K562 (cell line): ENCODE data around the gene ICAM3. TPM values are rescaled to one million over a fixed set of nuclear protein-coding genes. Genes with fewer than 3 reads are reported as not detected.

ENCODE experiments used
- AFF1 ChIP-seq, 2 experiments: fragments of 450-650 bp; IDR thresholded peaks; 2 replicates each; pipeline ENCODE4 v1.6.1; 2018; ENCODE audit warnings: mild to moderate bottlenecking in 2 of 2, low read depth in 1 of 2; ENCODE audit not compliant: partially characterized antibody in 2 of 2
- FOXJ3 ChIP-seq: sonication (generic); formaldehyde crosslinking; IDR thresholded peaks from 2 replicates; pipeline ENCODE4 v1.4.0; 2020; ENCODE audit warnings: mild to moderate bottlenecking, missing genetic modification reagents
- KLF16 ChIP-seq: IDR thresholded peaks from 2 replicates; pipeline ENCODE4 v1.6.1; 2016; ENCODE audit warnings: antibody characterized with exemption
- NR2C2 ChIP-seq, 2 experiments: fragments of 200-800 bp in 1 of 2; sonication (Bioruptor generic) in 1 of 2; sonication (generic) in 1 of 2; formaldehyde crosslinking in 1 of 2; IDR thresholded peaks; 2 replicates each; pipeline versions ENCODE4 v1.6.1 to v1.8.0; 2016 to 2022; ENCODE audit warnings: mild to moderate bottlenecking in 1 of 2, missing compliant biosample characterization in 1 of 2, missing genetic modification characterization in 1 of 2, missing genetic modification reagents in 1 of 2
- PREB ChIP-seq: sonication (generic); formaldehyde crosslinking; IDR thresholded peaks from 2 replicates; pipeline ENCODE4 v1.8.1; 2023; ENCODE audit warnings: mild to moderate bottlenecking, missing genetic modification reagents
- SAFB2 ChIP-seq: fragments of 200-400 bp; formaldehyde crosslinking; IDR thresholded peaks from 2 replicates; pipeline ENCODE4 v1.6.1; 2018; ENCODE audit warnings: borderline replicate concordance, low read length, low read depth, moderate library complexity; ENCODE audit not compliant: severe bottlenecking
- SAP30 ChIP-seq: fragments of 200-600 bp; sonication (generic); IDR thresholded peaks from 2 replicates; pipeline ENCODE4 v1.6.1; 2012; ENCODE audit warnings: borderline replicate concordance, low read depth, mild to moderate bottlenecking, moderate library complexity, low read length, control low read depth, inconsistent platforms; ENCODE audit not compliant: insufficient read depth, poor library complexity, severe bottlenecking
- TEAD1 ChIP-seq, 2 experiments: fragments of 450-650 bp in 1 of 2; sonication (generic) in 1 of 2; formaldehyde crosslinking; IDR thresholded peaks; 2 replicates each; pipeline versions ENCODE4 v1.4.0 to v1.8.0; 2020 to 2022; ENCODE audit warnings: mild to moderate bottlenecking in 2 of 2, missing genetic modification reagents in 1 of 2
- TOE1 ChIP-seq, 2 experiments: fragments of 450-650 bp in 1 of 2; sonication (generic) in 1 of 2; formaldehyde crosslinking in 1 of 2; IDR thresholded peaks; 2 replicates each; pipeline versions ENCODE4 v1.7.1 to v1.8.0; 2016 to 2022; ENCODE audit warnings: borderline replicate concordance in 2 of 2, mild to moderate bottlenecking in 2 of 2, antibody characterized with exemption in 1 of 2, inconsistent platforms in 1 of 2, low read depth in 1 of 2, missing genetic modification reagents in 1 of 2, moderate library complexity in 1 of 2
- ZBTB9 ChIP-seq: fragments of 450-650 bp; formaldehyde crosslinking; IDR thresholded peaks from 2 replicates; pipeline ENCODE4 v1.4.0; 2020; ENCODE audit warnings: mild to moderate bottlenecking, moderate library complexity
- ZNF324 ChIP-seq: fragments of 250-450 bp; sonication (Bioruptor Pico); IDR thresholded peaks from 2 replicates; pipeline ENCODE4 v1.4.0; 2020; ENCODE audit warnings: mild to moderate bottlenecking
- ZNF449 ChIP-seq: fragments of 250-450 bp; sonication (Bioruptor Pico); IDR thresholded peaks from 2 replicates; pipeline ENCODE4 v1.8.0; 2022; ENCODE audit warnings: moderate library complexity, mild to moderate bottlenecking, inconsistent platforms
- ZNF512 ChIP-seq: IDR thresholded peaks from 2 replicates; pipeline ENCODE4 v1.6.1; 2016; ENCODE audit warnings: missing genetic modification characterization, missing compliant biosample characterization
- ZNF589 ChIP-seq: fragments of 200-800 bp; sonication (Bioruptor generic); IDR thresholded peaks from 2 replicates; pipeline ENCODE4 v1.6.1; 2016; ENCODE audit warnings: low read depth, missing genetic modification characterization, missing compliant biosample characterization
- polyA plus RNA-seq, 8 experiments: library from polyadenylated mRNA; depleted of rRNA in 4 of 8; stranded (reverse) in 5 of 8; unstranded in 3 of 8; fragments of >200 nt; fragmentation: Nextera tagmentation in 2 of 8; fragmentation: Illumina TruSeq in 1 of 8; extraction: Ambion mirVana in 2 of 8; extraction: Trizol in 1 of 8; gene quantifications; 2 replicates each; pipeline versions ENCODE4 v1.2.1 to v1.2.3, GENCODE V29; 2011 to 2014; ENCODE audit warnings: inconsistent platforms in 1 of 8, missing spikeins in 1 of 8
- total RNA-seq, 7 experiments: library from RNA; depleted of rRNA in 6 of 7; stranded (reverse); fragments of >200 nt in 6 of 7; fragmentation: Illumina TruSeq in 2 of 7; extraction: Trizol in 2 of 7; gene quantifications; 2 replicates each; pipeline versions ENCODE4 v1.2.1 to v1.2.3, GENCODE V29; 2011 to 2021; ENCODE audit warnings: low replicate concordance in 1 of 7

ICAM3 gene
- total and polyA plus RNA-seq, 9 of the 15 experiments (the other 6 are each of a cell fraction or from before 2014, with no cell fraction given): 6.5 to 39.5 (median 24.2) TPM

- peak in 1 of 2 experiments; percentile 64 for TF ChIP-seq AFF1 (IDR thresholded peaks at IDR 0.05; ENCODE audit: low read depth in 1 of 2, partially characterized antibody in 2 of 2)
- peak; percentile 87 for TF ChIP-seq SAP30
- TF ChIP-seq SAFB2: no peak
- TF ChIP-seq NR2C2 (CRISPR knock-in tag; IDR thresholded peaks at IDR 0.05): peak; percentile 74; the same call in 1 of the 2 replicates
- TF ChIP-seq NR2C2 (tag; IDR thresholded peaks at IDR 0.05): no peak
- no peak for TF ChIP-seq FOXJ3 (CRISPR knock-in tag)
- TF ChIP-seq ZNF324 (CRISPR knock-in tag): no peak
- no peak for TF ChIP-seq ZNF449 (CRISPR knock-in tag)
- no peak for TF ChIP-seq PREB
- TF ChIP-seq ZNF589 (CRISPR knock-in tag): no peak
- no peak for TF ChIP-seq ZNF512 (tag)
- no peak for TF ChIP-seq KLF16
- TF ChIP-seq TEAD1 (CRISPR knock-in tag; IDR thresholded peaks at IDR 0.05): peak in 1 of 2 experiments; percentile 65; a peak in 1 of 4 replicates
- peak; percentile 86 for TF ChIP-seq TOE1 (IDR thresholded peaks at IDR 0.05; ENCODE audit: borderline replicate concordance)
- TF ChIP-seq TOE1 (CRISPR knock-in tag; IDR thresholded peaks at IDR 0.05; ENCODE audit: borderline replicate concordance, low read depth): 0 out of 2 replicates have a peak, but pooled peaks have one; percentile 95
- peak; percentile 78; the same call in 1 of the 2 replicates for TF ChIP-seq ZBTB9
Measured at GRCh38 chr19:10332965-10333757, 6.3 kb downstream of the ICAM3 start, which contains the start of gene RAVER1 (continued).
